GM12801 (cell line): ENCODE results near the gene ABHD8.

Experiments used
- CTCF ChIP-seq: IDR thresholded peaks from one replicate; pipeline ENCODE4 v1.5.1; 2011; ENCODE audit warnings: control low read depth; ENCODE audit not compliant: insufficient read length; ENCODE audit errors: extremely low read depth

ABHD8 gene

GRCh38 chr19:17268754-17269153 lies 34.5 kb downstream of the ABHD8 start:
- no peak for TF ChIP-seq CTCF

GRCh38 chr19:17266975-17267788 lies 36.0 kb downstream of the ABHD8 start, which contains the start of gene BABAM1:
BABAM1 (plus strand) TSS chr19:17267443; CDS start chr19:17268807, 1,364 bp downstream.
- no peak for TF ChIP-seq CTCF

- no peak for TF ChIP-seq CTCF
These were observed 36.6 kb downstream of the ABHD8 start for GRCh38 chr19:17266589-17266974.

- no peak for TF ChIP-seq CTCF
These were observed 37.2 kb downstream of the ABHD8 start for GRCh38 chr19:17266026-17266425.

- no peak for TF ChIP-seq CTCF
These were observed 38.6 kb downstream of the ABHD8 start, which contains the start of gene USHBP1 for GRCh38 chr19:17264641-17264979. USHBP1 (minus strand) TSS chr19:17264745; CDS start chr19:17264299, 446 bp downstream.

GRCh38 chr19:17263712-17264640 lies 39.2 kb downstream of the ABHD8 start:
- no peak for TF ChIP-seq CTCF

- no peak for TF ChIP-seq CTCF
These were observed 40.7 kb downstream of the ABHD8 start for GRCh38 chr19:17262557-17262956.
